GM20000 (cell line): ENCODE data around the gene CLEC2D.
"Not testable (repeated sequence)": the region's sequence is repeated elsewhere in the genome, so short reads cannot be mapped to it uniquely, and the experiment has no call there.

Source experiments
- DNase-seq: peaks from one replicate; pipeline ENCODE4 v3.0.0; 2012; ENCODE audit warnings: low spot score
- TF ChIP-seq, protein P1 (sequence below): IDR thresholded peaks from 2 replicates; pipeline ENCODE4 v1.5.1; 2012; ENCODE audit warnings: mild to moderate bottlenecking, control low read depth; ENCODE audit errors: extremely low read depth, missing control alignments

CLEC2D gene

DNA sequence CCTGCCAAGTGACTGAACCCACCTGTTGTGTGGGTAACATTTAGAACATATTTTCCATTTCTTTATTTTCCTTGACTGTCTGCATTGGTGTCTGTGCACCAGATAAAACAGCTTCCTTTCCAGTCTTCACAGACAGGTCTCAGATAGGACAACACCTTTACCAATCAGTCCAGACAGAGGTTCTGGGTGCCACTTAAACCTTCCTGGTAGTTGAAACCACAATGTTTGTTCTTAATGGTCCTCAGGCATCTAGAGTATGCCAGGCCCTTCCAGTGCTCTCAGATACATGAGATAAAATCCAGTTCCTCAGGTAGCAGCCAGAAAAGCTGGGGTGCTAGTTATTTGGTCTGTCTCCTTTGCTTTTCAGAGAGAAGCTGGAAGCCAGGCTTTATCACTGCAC lies 7.0 kb upstream of the CLEC2D start:
- DNase-seq = no peak
- TF ChIP-seq, protein P1, sequence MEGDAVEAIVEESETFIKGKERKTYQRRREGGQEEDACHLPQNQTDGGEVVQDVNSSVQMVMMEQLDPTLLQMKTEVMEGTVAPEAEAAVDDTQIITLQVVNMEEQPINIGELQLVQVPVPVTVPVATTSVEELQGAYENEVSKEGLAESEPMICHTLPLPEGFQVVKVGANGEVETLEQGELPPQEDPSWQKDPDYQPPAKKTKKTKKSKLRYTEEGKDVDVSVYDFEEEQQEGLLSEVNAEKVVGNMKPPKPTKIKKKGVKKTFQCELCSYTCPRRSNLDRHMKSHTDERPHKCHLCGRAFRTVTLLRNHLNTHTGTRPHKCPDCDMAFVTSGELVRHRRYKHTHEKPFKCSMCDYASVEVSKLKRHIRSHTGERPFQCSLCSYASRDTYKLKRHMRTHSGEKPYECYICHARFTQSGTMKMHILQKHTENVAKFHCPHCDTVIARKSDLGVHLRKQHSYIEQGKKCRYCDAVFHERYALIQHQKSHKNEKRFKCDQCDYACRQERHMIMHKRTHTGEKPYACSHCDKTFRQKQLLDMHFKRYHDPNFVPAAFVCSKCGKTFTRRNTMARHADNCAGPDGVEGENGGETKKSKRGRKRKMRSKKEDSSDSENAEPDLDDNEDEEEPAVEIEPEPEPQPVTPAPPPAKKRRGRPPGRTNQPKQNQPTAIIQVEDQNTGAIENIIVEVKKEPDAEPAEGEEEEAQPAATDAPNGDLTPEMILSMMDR = no peak

- TF ChIP-seq, protein P1 = no peak
- DNase-seq = peak; percentile 25
Observed at GRCh38 chr12:9667403-9668160, 1.9 kb upstream of the CLEC2D start.

- TF ChIP-seq, protein P1 = no peak
- no peak for DNase-seq
Observed at GRCh38 chr12:9668161-9669018, 1.1 kb upstream of the CLEC2D start.

DNA sequence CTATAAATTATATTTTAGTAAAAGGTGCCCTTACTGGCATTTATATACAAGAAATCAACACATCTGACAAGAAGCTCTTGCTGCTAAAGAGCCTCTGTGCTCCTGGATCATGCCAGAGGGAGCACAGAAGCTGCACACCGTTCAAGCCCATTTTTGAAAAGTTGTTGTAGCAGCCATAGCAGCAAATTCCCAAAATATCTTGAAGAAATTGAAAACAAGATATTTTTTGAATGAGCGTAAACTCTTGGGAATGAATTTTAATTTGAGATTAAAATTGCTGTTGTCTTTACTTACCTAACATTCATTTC lies 540 bp upstream of the CLEC2D start:
- TF ChIP-seq, protein P1 = no peak

GRCh38 chr12:9672340-9672739 lies 2.8 kb downstream of the CLEC2D start:
- not testable (repeated sequence) for DNase-seq

More for the DNA sequence above, 540 bp upstream of the CLEC2D start:
- DNase-seq = no peak

GRCh38 chr12:9673404-9674225 lies 4.1 kb downstream of the CLEC2D start:
- DNase-seq = peak; percentile 19
- TF ChIP-seq, protein P1 = no peak

DNA sequence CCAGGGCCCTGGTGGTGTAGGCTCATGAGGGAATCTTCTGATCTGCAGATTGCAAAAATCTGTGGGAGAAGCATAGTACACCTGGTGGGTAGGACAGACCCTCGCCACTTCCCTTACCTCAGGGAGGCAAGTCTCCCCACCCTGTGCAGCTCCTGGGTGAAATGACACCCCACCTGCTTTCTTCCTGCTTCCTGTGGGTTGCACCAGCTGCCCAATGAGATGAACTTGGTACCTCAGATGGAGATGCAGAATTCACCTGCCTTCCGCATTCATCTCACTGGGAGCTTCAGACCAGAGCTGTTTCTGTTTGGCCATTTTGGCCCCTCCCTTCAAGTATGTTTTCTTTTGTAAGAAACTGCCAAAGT lies 4.7 kb downstream of the CLEC2D start:
- no peak for DNase-seq
- TF ChIP-seq, protein P1 = no peak

GRCh38 chr12:9682508-9682907 lies 13.0 kb downstream of the CLEC2D start:
- DNase-seq = not testable (repeated sequence)

DNA sequence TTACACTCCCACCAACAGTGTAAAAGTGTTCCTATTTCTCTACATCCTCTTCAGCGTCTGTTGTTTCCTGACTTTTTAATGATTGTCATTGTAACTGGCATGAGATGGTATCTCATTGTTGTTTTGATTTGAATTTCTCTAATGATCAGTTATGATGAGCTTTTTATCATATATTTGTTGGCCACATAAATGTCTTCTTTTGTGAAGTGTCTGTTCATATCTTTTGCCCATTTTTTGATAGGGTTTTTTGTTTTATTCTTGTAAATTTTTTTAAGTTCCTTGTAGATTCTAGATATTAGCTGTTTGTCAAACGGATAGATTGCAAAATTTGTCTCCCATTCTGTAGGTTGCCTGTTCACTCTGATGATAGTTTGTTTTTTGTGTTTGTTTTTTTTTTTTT lies 13.4 kb downstream of the CLEC2D start:
- DNase-seq = not testable (repeated sequence)

DNA sequence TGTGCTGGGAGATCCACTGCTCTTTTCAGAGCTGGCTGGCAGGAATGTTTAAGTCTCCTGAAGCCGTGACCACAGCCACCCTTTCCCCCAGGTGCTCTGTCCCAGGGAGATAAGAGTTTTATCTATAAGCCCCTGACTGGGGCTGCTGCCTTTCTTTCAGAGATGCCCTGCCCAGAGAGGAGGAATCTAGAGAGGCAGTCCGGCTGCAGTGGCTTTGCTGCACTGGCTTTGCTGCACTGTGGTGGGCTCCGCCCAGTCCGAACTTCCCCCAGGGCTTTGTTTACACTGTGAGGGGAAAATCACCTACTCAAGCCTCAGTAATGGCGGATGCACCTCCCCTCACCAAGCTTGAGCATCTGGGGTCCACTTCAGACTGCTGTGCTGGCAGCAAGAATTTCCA lies 15.9 kb downstream of the CLEC2D start:
- not testable (repeated sequence) for DNase-seq
